Hepatocyte (in vitro differentiated cells): ENCODE measurements around the gene SETD1A. TPM values are rescaled to one million over a fixed set of nuclear protein-coding genes. Genes with fewer than 3 reads are reported as not detected.

Experiments
- DNase-seq: peaks from one replicate; pipeline ENCODE4 v3.0.0-alpha.2; 2016; ENCODE audit warnings: low spot score
- H2AFZ ChIP-seq: fragments of 200-600 bp; sonication (generic); 2 replicates; pipeline ENCODE4 v1.6.0; 2016; ENCODE audit warnings: antibody characterized with exemption, mild to moderate bottlenecking
- H3K27ac ChIP-seq: fragments of 200-600 bp; sonication (generic); 2 replicates; pipeline ENCODE4 v1.5.1; 2016; ENCODE audit warnings: mild to moderate bottlenecking
- H3K27me3 ChIP-seq: fragments of 200-600 bp; sonication (generic); 2 replicates; pipeline ENCODE4 v1.6.1; 2016
- H3K36me3 ChIP-seq: fragments of 200-600 bp; sonication (generic); replicated peaks from 2 replicates; pipeline ENCODE4 v1.5.1; 2016; ENCODE audit warnings: low read depth; ENCODE audit not compliant: insufficient read depth
- H3K4me1 ChIP-seq: fragments of 200-600 bp; sonication (generic); 2 replicates; pipeline ENCODE4 v1.5.1; 2016; ENCODE audit warnings: mild to moderate bottlenecking, moderate library complexity; ENCODE audit not compliant: insufficient read depth
- H3K4me2 ChIP-seq: fragments of 200-600 bp; sonication (generic); 2 replicates; pipeline ENCODE4 v1.6.0; 2016
- H3K4me3 ChIP-seq: fragments of 200-600 bp; sonication (generic); 2 replicates; pipeline ENCODE4 v1.5.1; 2016; ENCODE audit warnings: mild to moderate bottlenecking
- H3K79me2 ChIP-seq: fragments of 200-600 bp; sonication (generic); 2 replicates; pipeline ENCODE4 v1.6.0; 2017; ENCODE audit warnings: mild to moderate bottlenecking
- H3K9me2 ChIP-seq: fragments of 200-600 bp; sonication (generic); replicated peaks from 2 replicates; pipeline ENCODE4 v1.6.0; 2017; ENCODE audit warnings: mild to moderate bottlenecking; ENCODE audit not compliant: insufficient read depth
- H3K9me3 ChIP-seq: fragments of 200-600 bp; sonication (generic); 2 replicates; pipeline ENCODE4 v1.5.1; 2016; ENCODE audit warnings: low read depth, mild to moderate bottlenecking
- H4K20me1 ChIP-seq: fragments of 200-600 bp; sonication (generic); 2 replicates; pipeline ENCODE4 v1.6.0; 2016; ENCODE audit warnings: mild to moderate bottlenecking; ENCODE audit not compliant: insufficient read depth, poor library complexity, severe bottlenecking
- EZH2 ChIP-seq: fragments of 200-600 bp; sonication (generic); IDR thresholded peaks from 2 replicates; pipeline ENCODE4 v1.6.1; 2016; ENCODE audit warnings: antibody characterized with exemption, mild to moderate bottlenecking, borderline replicate concordance
- EZH2phosphoT487 ChIP-seq: fragments of 200-600 bp; sonication (generic); IDR thresholded peaks from one replicate; pipeline ENCODE4 v1.6.1; 2018; ENCODE audit warnings: antibody characterized with exemption, mild to moderate bottlenecking, low read depth, moderate library complexity; ENCODE audit not compliant: unreplicated experiment, severe bottlenecking
- WGBS: methylation state at CpG from one replicate; pipeline ENCODE4 v1.1.6; 2016; ENCODE audit warnings: low lambda C conversion rate; ENCODE audit errors: missing lambda C conversion rate; 5-methylcytosine and 5-hydroxymethylcytosine counted together
- polyA plus RNA-seq: library from polyadenylated mRNA; unstranded; fragments of >200 nt; fragmentation: Nextera tagmentation; extraction: Ambion mirVana; gene quantifications from 2 replicates; pipeline ENCODE4 v1.2.1, GENCODE V29; 2016
- total RNA-seq: library from RNA; depleted of rRNA; stranded (reverse); fragments of >200 nt; gene quantifications from 2 replicates; pipeline ENCODE4 v1.2.3, GENCODE V29; 2014
- TF ChIP-seq, protein P1 (sequence below): fragments of 200-600 bp; sonication (generic); IDR thresholded peaks from 2 replicates; pipeline ENCODE4 v1.5.1; 2016; ENCODE audit warnings: antibody characterized with exemption, mild to moderate bottlenecking; ENCODE audit not compliant: poor library complexity

SETD1A gene
- total and polyA plus RNA-seq, 2 experiments from 2014 or later: 2.2 to 2.7 TPM

GRCh38 chr16:31005350-31006085 lies 48.0 kb downstream of the SETD1A start:
- H4K20me1 ChIP-seq: no peaks in the 10 kb centered on the region
- H3K27me3 ChIP-seq: peaks cover 18% of the 10 kb centered on the region
- H3K79me2 ChIP-seq: no peaks in the 10 kb centered on the region
- no peak for DNase-seq
- H3K4me3 ChIP-seq: no peak overlapping the region
- no peak overlapping the region for H2AFZ ChIP-seq
- H3K4me2 ChIP-seq: no peak overlapping the region
- no peaks in the 10 kb centered on the region for H3K9me3 ChIP-seq
- no peaks in the 10 kb centered on the region for H3K4me1 ChIP-seq
- H3K9me2 ChIP-seq: no peaks in the 10 kb centered on the region
- no peak for TF ChIP-seq EZH2phosphoT487
- TF ChIP-seq EZH2: no peak
- TF ChIP-seq, protein P1, sequence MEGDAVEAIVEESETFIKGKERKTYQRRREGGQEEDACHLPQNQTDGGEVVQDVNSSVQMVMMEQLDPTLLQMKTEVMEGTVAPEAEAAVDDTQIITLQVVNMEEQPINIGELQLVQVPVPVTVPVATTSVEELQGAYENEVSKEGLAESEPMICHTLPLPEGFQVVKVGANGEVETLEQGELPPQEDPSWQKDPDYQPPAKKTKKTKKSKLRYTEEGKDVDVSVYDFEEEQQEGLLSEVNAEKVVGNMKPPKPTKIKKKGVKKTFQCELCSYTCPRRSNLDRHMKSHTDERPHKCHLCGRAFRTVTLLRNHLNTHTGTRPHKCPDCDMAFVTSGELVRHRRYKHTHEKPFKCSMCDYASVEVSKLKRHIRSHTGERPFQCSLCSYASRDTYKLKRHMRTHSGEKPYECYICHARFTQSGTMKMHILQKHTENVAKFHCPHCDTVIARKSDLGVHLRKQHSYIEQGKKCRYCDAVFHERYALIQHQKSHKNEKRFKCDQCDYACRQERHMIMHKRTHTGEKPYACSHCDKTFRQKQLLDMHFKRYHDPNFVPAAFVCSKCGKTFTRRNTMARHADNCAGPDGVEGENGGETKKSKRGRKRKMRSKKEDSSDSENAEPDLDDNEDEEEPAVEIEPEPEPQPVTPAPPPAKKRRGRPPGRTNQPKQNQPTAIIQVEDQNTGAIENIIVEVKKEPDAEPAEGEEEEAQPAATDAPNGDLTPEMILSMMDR: no peak
- H3K27ac ChIP-seq: no peak overlapping the region
- H3K36me3 ChIP-seq: no peaks in the 10 kb centered on the region
- WGBS: 85% methylated on average over 16 of the region's 16 CpGs

GRCh38 chr16:31006086-31006385 lies 48.5 kb downstream of the SETD1A start:
- H2AFZ ChIP-seq: no peak overlapping the region
- no peak overlapping the region for H3K4me2 ChIP-seq
- no peaks in the 10 kb centered on the region for H3K4me1 ChIP-seq
- H3K9me3 ChIP-seq: no peaks in the 10 kb centered on the region
- H3K36me3 ChIP-seq: no peaks in the 10 kb centered on the region
- peaks cover 21% of the 10 kb centered on the region for H3K27me3 ChIP-seq
- H3K27ac ChIP-seq: no peak overlapping the region
- DNase-seq: no peak
- 86% methylated on average over 7 of the region's 7 CpGs for whole genome bisulfite sequencing
- H3K79me2 ChIP-seq: no peaks in the 10 kb centered on the region
- H4K20me1 ChIP-seq: no peaks in the 10 kb centered on the region
- no peaks in the 10 kb centered on the region for H3K9me2 ChIP-seq
- no peak for TF ChIP-seq EZH2
- TF ChIP-seq EZH2phosphoT487: no peak
- TF ChIP-seq, protein P1: no peak
- no peak overlapping the region for H3K4me3 ChIP-seq

DNA sequence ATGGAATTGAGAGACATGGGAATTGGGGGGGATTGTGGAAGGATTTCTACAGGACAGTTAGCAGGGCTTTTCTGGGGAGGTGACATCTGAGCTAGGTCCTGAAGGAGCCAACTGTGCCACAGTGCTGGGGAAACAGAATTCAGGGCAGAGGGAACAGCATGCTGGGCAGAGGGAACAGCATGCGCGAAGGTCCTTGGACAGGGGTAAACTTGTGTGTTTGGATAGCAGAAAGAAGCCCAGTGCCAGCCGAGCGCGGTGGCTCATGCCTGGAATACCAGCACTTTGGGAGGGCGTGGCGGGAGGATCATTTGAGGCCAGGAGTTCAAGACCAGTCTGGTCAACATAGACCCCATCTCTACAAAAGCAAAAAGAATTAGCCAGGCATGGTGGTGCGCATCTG lies 49.0 kb downstream of the SETD1A start:
- Histone ChIP-seq H3K27ac (no peak overlapping the region), H2AFZ (no peak overlapping the region), H3K4me1 (no peaks in the 10 kb centered on the region), H3K36me3 (no peaks in the 10 kb centered on the region), H3K79me2 (no peaks in the 10 kb centered on the region), H3K4me2 (no peak overlapping the region), H3K4me3 (no peak overlapping the region), H3K27me3 (peaks cover 26% of the 10 kb centered on the region), H4K20me1 (no peaks in the 10 kb centered on the region), H3K9me2 (no peaks in the 10 kb centered on the region), H3K9me3 (no peaks in the 10 kb centered on the region)
- no peak for DNase-seq
- TF ChIP-seq EZH2phosphoT487 (no peak), EZH2 (no peak)
- TF ChIP-seq, protein P1: no peak
- 97% methylated on average over 8 of the region's 8 CpGs for whole genome bisulfite sequencing
